HG02973 (cell line): Measurements from ENCODE around the gene PKNOX2.

Source experiments
- ATAC-seq: cut with Tn5 transposase; IDR thresholded peaks from one replicate; pipeline ENCODE4 v1.9.1; 2021; ENCODE audit warnings: moderate library complexity; ENCODE audit not compliant: unreplicated experiment

Gene PKNOX2

DNA sequence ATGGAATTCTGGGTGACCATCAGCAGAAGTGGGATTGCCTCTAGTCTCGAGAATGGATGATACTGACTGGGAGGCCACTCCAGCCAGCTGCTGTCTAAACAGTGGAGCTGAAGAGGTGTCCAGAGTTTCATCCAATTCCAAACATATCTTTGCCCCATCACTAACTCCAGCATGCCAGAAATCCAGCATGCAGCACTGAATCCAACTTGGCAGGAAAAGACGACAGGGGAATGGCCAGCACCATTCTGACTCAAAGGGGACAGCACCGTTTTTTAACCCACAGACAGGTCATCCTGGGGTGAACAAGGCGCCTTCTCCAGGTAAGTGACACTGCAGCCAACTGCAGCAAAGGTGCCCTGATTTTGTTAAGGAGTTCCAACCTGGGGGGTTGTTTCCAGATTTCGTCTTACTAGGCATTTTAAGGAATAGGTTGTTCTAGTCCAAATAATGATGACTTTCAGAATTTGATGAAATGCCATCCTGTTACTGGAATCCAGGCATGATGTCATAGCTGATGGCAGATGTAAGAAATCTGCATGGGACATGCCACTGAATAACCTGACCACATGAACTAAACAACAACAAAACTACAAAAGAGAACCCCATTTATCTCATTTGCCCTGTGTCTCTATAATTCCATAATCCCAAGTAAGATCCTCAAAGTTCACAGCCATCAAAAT is 299.2 kb downstream of the PKNOX2 start:
- no peak for ATAC-seq

DNA sequence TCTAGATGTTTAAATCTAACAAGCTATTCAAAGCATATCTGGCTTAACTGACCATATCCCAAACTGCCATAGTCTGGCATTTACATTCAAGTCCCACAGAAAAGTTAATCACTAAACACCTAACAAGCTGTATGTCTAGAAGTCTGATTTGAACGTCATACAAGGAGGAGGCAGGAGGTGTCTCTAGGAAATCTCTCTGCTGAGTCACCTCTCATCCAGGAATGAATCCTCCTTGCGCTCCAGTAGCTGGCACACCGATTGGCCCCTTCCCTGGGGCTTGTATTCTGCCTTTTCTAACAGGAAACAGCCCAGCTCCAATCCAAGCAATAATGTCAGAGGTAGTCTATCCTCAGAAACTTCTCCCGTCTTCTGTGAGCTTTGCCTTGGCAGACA is 299.7 kb downstream of the PKNOX2 start:
- ATAC-seq, result no peak

DNA sequence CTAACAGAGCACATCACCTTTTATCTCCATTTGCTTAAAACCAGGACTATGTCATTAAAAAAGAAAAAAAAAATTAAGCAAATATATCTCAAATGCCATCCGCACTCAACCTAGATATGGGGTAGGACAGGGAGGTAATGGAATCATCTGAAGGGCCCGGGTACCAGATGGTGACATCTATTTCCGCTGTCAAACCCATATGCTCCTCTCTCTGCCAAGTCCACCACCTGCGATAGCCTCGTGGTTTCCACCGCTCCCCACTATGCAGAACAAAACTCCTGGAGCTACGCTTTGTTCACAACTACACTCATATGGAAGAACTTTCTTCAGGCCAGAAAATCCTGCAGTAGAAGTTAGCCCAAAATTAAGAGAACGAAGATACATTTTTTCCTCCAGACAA is 300.1 kb downstream of the PKNOX2 start:
- no peak for ATAC-seq

DNA sequence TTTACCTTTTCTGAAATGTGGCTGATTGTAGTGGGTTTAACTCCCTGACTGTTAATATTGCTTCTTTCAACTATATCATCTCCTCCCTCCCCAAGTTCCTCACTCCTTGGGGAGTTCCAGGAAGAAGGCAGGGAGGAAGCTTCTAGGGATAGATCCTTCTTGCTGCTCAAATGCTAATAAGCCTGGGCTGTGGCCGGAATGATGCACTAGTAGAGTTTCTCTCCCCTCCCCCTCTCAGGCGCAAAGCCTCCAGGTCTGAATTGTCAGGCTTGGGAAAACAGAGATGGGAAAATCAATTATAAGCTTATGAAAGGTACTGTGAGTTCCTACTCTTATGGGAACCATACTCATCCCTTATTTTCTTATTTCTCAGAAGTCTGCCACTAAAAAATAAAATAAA is 300.7 kb downstream of the PKNOX2 start:
- ATAC-seq, result no peak

DNA sequence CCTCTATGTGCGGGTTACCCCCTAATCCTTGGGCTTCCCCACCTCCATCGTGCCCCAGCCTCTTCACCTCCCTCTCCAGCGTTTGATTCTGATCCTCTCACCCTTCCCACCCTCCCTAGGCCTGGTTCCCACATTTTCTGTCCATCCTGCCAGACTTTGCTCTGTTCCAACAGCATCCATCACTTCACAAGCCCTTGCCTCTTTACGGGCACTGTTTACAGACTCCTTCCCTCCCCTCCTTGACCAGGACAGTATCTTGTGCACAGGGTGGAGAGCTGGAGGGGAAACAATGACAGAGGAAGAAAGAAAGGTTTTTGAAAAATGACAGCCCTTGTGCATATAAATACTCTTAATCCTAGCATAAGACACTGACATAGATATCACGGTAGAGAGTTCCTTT is 301.1 kb downstream of the PKNOX2 start:
- ATAC-seq, result no peak

DNA sequence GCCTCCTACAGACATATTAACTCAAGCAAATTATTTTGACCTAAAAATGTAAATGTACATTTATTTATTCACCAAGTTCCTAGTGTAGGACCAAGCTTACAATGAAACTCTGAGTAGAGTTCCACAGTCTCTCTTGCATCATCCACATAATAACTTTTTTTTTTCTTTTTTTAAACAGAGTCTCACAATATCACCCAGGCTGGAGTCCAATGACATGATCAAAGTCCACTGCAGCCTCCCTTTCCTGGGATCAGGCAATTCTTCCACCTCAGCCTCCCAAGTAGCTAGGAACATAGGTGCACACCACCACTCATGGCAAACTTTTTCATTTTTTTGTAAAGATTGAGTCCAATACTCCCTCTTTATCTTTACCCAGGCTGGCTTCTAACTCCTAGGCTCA is 303.5 kb downstream of the PKNOX2 start:
- no peak for ATAC-seq

DNA sequence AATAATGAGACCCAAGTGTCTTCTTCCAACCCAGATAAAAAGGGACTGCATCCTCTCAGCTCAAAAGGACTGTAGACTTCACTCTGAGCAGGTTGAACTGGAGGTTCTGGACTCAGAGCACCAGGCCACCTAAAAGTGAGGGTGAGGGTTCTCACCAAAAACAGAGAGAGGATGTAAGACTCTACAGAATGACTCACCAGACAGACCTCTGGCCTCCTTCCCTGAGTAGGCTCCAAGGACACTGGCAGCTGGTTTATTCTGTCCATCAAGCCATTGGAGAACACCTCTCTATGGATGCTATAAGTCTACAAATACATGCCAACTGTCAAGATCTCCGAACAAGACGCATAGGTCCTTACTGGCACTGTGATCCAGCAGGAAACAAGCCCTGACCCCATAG is 304.3 kb downstream of the PKNOX2 start:
- no peak for ATAC-seq

DNA sequence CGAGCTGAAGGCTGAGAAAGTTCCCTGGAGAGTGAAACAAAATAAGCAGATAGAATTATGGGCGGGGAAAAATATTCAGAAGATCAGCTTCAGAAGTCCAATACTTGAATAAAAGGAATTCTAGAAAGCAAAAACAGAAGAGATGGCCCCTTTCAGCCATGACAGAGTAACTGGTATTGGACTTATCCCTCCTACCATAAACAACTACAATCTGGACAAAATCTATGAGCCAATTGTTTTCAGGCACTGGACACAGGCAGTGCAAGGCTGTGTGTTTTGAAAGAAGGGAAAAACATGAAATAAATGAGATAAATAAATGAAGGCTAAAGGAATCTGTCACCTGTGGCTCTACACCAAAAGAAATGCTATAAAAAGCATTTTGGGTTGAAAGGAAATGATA is 305.8 kb downstream of the PKNOX2 start:
- no peak for ATAC-seq

DNA sequence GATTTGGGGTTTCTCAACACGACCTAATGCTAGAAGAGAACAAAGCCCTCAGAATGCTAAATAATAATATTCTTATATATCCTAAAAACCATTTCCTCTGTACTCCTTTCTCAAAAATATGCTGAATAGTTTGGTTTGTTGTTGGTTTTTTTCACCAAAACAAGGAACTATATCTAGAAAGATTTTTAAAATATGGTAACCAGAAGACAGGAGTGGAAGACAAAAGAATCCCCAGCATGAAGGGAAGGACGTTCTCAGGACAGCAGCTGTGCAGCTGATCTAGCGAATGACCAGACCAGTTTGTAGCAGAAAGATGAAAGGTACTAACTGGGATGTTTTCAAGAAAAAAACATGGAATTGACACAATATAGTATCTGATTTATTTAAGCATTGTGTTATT is 312.2 kb downstream of the PKNOX2 start:
- ATAC-seq, result no peak

DNA sequence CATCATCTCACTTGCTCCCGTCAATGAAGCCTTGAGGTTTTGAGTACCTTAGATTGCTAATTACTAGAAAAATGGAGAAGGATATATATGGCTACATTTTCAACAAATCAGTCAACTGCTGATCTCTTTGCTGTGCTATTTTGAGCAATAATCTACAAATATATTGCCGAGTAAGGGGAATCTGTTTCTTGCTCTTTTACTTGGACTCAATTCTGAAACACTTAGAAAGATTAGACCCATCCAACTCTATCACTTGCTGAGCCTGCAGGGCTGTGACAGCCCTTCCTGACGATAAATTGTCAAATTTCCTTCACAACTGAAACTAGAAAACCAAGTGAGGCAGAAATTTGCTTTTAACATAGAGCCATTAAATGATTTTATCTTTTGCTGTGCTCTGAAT is 314.6 kb downstream of the PKNOX2 start:
- ATAC-seq, result no peak

DNA sequence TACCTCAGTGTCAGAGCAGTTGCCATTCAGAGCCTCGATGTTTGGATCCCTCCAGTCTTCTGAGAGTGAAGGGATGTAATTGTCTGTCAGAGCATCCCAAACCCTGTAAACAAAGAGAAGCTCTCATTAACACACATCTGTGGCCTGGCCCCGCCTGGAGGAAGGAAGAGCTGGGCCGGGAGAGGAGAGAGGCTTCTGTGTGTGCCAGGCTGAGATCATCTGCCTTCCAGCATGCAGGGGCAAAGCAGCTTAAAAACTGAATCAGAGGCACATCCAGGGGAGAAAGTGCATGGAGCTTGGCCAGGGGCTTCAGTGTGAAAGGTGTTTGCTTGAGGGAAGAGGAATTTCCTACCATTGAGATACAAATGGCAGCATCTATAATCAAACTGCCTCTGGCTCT is 317.0 kb downstream of the PKNOX2 start:
- no peak for ATAC-seq
